Small intestine (tissue), 7 donors: ENCODE measurements around the gene DPPA5. TPM values are rescaled to one million over a fixed set of nuclear protein-coding genes. Genes with fewer than 3 reads are reported as not detected.
"Not testable (repeated sequence)": the region's sequence is repeated elsewhere in the genome, so short reads cannot be mapped to it uniquely, and the experiment has no call there.

Experiments used
- DNase-seq, 2 donors: peaks; one replicate each; pipeline versions ENCODE4 v3.0.0 to v3.0.0-alpha.2; 2013
- FAIRE-seq: peaks from 2 replicates; lab custom pipeline; 2012; peaks lifted over from hg19 to GRCh38; lab: Jason Lieb, UNC
- H3K27ac ChIP-seq, 3 donors: one replicate each; pipeline ENCODE4 v1.5.1; 2013; ENCODE audit warnings: low read length in 2 of 3, mild to moderate bottlenecking in 2 of 3, control low read depth in 1 of 3, inconsistent platforms in 1 of 3, low read depth in 1 of 3, moderate library complexity in 1 of 3
- H3K27me3 ChIP-seq, 3 donors: one replicate each; pipeline ENCODE4 v1.6.1; 2013; ENCODE audit warnings: low read length in 3 of 3, inconsistent platforms in 1 of 3; ENCODE audit not compliant: control insufficient read depth in 3 of 3, insufficient read depth in 3 of 3
- H3K36me3 ChIP-seq, 3 donors: one replicate each; pipeline ENCODE4 v1.6.1; 2013; ENCODE audit warnings: low read length in 3 of 3, inconsistent platforms in 1 of 3, low read depth in 1 of 3, mild to moderate bottlenecking in 1 of 3, moderate library complexity in 1 of 3; ENCODE audit not compliant: control insufficient read depth in 3 of 3, insufficient read depth in 2 of 3
- H3K4me1 ChIP-seq, 3 donors: one replicate each; pipeline ENCODE4 v1.6.1; 2013; ENCODE audit warnings: low read length in 2 of 3, inconsistent platforms in 1 of 3, low read depth in 1 of 3, mild to moderate bottlenecking in 1 of 3, moderate library complexity in 1 of 3; ENCODE audit not compliant: control insufficient read depth in 3 of 3, insufficient read depth in 2 of 3
- H3K4me3 ChIP-seq, 3 donors: one replicate each; pipeline ENCODE4 v1.5.1; 2013; ENCODE audit warnings: low read length in 3 of 3, control low read depth in 1 of 3, inconsistent platforms in 1 of 3, low read depth in 1 of 3, mild to moderate bottlenecking in 1 of 3, moderate library complexity in 1 of 3
- H3K9me3 ChIP-seq, 2 donors: one replicate each; pipeline ENCODE4 v1.6.1; 2013; ENCODE audit warnings: low read depth in 1 of 2, low read length in 1 of 2; ENCODE audit not compliant: control insufficient read depth in 2 of 2, insufficient read depth in 1 of 2
- WGBS, 3 donors: extraction: QIAGEN DNeasy Blood & Tissue Kit; methylation state at CpG; one replicate each; pipeline ENCODE4 v1.1.7; 2013; 5-methylcytosine and 5-hydroxymethylcytosine counted together
- polyA plus RNA-seq, 4 donors: library from polyadenylated mRNA; stranded (reverse) in 3 of 4; unstranded in 1 of 4; fragments of 200-250 nt in 3 of 4; fragments of 120-200 nt in 1 of 4; gene quantifications; one replicate each; pipeline versions ENCODE4 v1.2.1 to v1.2.3, GENCODE V29; 2013
- donor health status: healthy with polysubstance abuse.
- donor health status: control.
- donor health status: control.
- donor health status: Bipolar disorder and iron deficiency.
- donor health status: healthy.

Gene DPPA5
- polyA plus RNA-seq, 4 donors, result not detected

DNA sequence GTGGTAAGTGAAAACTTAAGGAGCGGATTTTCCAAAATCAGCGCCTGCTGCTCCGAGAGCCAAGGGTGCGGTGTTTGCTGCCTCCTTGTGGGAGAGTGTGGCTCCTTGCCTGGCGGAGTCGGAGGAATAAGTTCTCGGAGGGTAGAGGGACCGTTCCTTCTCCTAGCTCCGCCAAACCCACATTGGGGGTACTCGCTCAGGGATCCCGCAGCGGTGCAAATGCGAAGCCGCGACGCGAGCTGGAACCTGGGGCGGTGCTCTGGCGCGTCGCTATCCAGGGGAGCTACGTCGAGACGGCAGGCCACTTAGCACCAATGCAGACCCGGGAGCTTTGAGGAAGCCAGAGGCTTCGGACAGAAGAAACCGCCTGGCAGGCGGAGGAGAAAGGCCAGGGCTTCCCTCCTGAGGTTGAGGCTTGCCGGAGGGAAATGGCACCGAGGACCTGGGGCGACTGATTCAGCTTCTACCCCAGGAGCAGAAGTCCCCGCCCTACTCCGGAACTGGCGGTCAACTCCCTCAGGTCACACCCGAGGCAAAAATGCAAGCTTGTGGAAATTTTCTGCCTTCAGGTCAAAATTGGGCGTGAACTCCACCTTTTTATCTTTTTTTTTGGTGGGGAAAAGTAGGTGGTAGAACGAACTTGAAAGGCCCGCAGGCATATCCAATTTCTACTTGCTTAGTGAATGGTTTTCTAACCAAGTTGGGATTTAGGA lies 34.9 kb upstream of the DPPA5 start:
- no peak for FAIRE-seq
- Histone ChIP-seq H3K36me3 (no peaks in the 10 kb centered on the region), H3K9me3 (no peaks in the 10 kb centered on the region), H3K4me3 (peak overlapping the region; percentile 28 to 61 (median 60)), H3K4me1 (no peaks in the 10 kb centered on the region), H3K27ac (peak overlapping the region in 1 of 3 donors; percentile 64), H3K27me3 (no peaks in the 10 kb centered on the region)
- WGBS, 3 donors, result 1 to 2% (median 1%) methylated on average over 38 of the region's 38 CpGs
- peak; percentile 63 to 65 for DNase-seq

DNA sequence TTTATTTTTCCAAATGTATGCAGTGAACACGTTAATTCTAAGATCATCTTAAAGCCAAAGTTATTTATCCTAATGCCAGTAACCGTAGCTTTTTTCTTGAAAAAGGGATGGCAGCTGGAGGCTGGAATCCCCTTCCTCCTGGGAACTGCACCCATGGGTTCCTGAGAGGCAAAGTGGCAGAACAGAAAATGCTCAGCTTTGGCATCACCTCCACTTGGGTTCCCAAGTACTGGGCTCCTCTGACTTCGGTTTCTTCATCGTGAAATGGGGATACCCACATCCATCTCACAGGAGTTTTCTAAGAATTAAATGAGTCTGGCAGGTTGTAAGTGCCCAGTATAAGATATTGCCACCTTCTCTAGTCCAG lies 34.3 kb upstream of the DPPA5 start:
- no peak overlapping the region for H3K27ac ChIP-seq
- 32 to 48% (median 39%) methylated on average over 4 of the region's 4 CpGs for WGBS, 3 donors

GRCh38 chr6:73382462-73383113 lies 28.5 kb upstream of the DPPA5 start:
- H3K4me1 ChIP-seq, result no peaks in the 10 kb centered on the region
- no peak overlapping the region for H3K4me3 ChIP-seq
- no peaks in the 10 kb centered on the region for H3K27me3 ChIP-seq
- peak in 1 of 2 donors; percentile 6 for DNase-seq
- H3K27ac ChIP-seq, result no peak overlapping the region
- FAIRE-seq, result no peak
- 83 to 90% (median 87%) methylated on average over 6 of the region's 6 CpGs for WGBS, 3 donors
- H3K9me3 ChIP-seq, result no peaks in the 10 kb centered on the region
- no peaks in the 10 kb centered on the region for H3K36me3 ChIP-seq

More for the DNA sequence above, 34.3 kb upstream of the DPPA5 start:
- Histone ChIP-seq H3K27me3 (no peaks in the 10 kb centered on the region), H3K36me3 (no peaks in the 10 kb centered on the region), H3K4me3 (peak overlapping the region in 2 of 3 donors; percentile 60 to 61), H3K9me3 (no peaks in the 10 kb centered on the region), H3K4me1 (no peaks in the 10 kb centered on the region)
- DNase-seq, result no peak
- FAIRE-seq, result no peak

- H3K4me1 ChIP-seq, H3K9me3 ChIP-seq, DNase-seq, H3K27ac ChIP-seq, H3K27me3 ChIP-seq, H3K4me3 ChIP-seq, H3K36me3 ChIP-seq, FAIRE-seq: not testable (repeated sequence)
- WGBS, 3 donors, result 94 to 95% (median 95%) methylated on average over 10 of the region's 10 CpGs
These were observed 27.5 kb upstream of the DPPA5 start for GRCh38 chr6:73381531-73381930.

GRCh38 chr6:73377225-73377624 lies 23.1 kb upstream of the DPPA5 start:
- no peaks in the 10 kb centered on the region for H3K27me3 ChIP-seq
- H3K9me3 ChIP-seq, result peaks cover 0 to 7% of the 10 kb centered on the region in 2 donors
- WGBS, 3 donors, result 33 to 54% (median 39%) methylated on average over 3 of the region's 3 CpGs
- H3K4me3 ChIP-seq, result no peak overlapping the region
- no peaks in the 10 kb centered on the region for H3K4me1 ChIP-seq
- H3K36me3 ChIP-seq, result no peaks in the 10 kb centered on the region
- FAIRE-seq, result no peak
- no peak for DNase-seq
- H3K27ac ChIP-seq, result no peak overlapping the region

DNA sequence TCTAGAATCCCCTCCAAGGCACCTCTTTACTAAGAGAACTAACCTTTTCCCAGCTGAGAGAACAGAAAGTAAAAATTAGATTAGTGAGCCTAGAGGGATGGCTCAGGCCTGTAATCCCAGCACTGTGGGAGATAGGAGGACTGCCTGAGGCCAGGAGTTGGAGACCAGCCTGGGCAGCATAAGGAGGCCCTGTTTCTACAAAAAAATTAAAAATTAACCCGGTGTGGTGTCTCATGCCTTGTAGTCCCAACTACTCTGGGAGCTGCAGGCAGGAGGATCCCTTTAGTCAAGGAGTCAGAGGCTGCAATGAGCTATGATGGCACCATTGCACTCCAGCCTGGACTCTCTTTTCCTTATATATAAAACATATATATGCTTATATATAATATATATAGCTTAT lies 21.1 kb upstream of the DPPA5 start:
- no peak overlapping the region for H3K27ac ChIP-seq
- FAIRE-seq, result no peak
- H3K4me1 ChIP-seq, result no peaks in the 10 kb centered on the region
- H3K4me3 ChIP-seq, result no peak overlapping the region
- H3K9me3 ChIP-seq, result peaks cover 0 to 22% of the 10 kb centered on the region in 2 donors
- no peaks in the 10 kb centered on the region for H3K36me3 ChIP-seq
- no peak for DNase-seq
- WGBS, 3 donors, result 44 to 77% (median 68%) methylated on average over 1 of the region's 1 CpG
- H3K27me3 ChIP-seq, result no peaks in the 10 kb centered on the region

DNA sequence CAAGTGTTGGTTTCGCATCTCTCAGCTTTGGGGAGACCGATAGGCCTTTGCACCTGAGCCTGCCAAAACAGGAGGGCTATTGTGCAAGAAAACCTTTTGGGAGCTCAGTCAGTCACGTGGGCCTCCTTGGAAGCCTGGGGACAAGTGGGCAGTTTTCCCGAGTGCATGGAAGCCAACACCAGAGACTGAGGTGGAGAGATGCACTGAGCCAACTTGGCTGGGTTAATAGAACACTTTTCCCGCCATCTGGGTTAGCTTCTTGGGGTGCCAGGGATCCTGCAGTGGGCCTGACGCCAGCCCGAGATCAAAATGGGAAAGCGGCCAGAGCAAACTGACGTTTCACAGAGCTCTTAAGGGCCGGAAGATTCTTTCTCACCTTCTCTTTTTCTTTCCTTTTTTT lies 18.4 kb upstream of the DPPA5 start:
- Histone ChIP-seq H3K27ac (no peak overlapping the region), H3K36me3 (no peaks in the 10 kb centered on the region), H3K27me3 (no peaks in the 10 kb centered on the region), H3K4me3 (no peak overlapping the region), H3K9me3 (peaks cover 0 to 22% of the 10 kb centered on the region in 2 donors), H3K4me1 (no peaks in the 10 kb centered on the region)
- 85 to 91% (median 91%) methylated on average over 10 of the region's 10 CpGs for WGBS, 3 donors
- DNase-seq, result no peak
- FAIRE-seq, result no peak

DNA sequence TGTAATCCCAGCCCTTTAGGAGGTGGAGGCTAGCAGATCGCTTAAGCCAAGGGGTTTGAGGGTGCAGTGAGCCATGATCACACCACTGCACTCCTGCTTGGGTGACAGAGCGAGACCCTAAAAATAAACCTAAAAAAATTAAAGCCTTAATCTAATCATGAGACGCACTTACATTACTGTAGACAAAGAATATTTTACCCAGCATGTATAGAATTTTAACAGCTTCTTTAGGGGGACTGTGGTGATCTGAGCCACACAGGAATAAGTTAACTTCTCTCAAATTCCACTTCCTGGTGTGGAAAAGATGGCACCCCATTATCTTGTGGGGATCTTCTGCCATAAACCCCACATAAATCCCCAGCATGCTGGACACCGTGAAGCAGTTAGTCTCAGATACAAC lies 17.9 kb upstream of the DPPA5 start:
- 92 to 94% (median 93%) methylated on average over 4 of the region's 4 CpGs for WGBS, 3 donors
- DNase-seq (no peak), FAIRE-seq (no peak)

More for the DNA sequence above, 17.9 kb upstream of the DPPA5 start:
- Histone ChIP-seq H3K4me3 (no peak overlapping the region), H3K36me3 (no peaks in the 10 kb centered on the region), H3K9me3 (peaks cover 0 to 22% of the 10 kb centered on the region in 2 donors), H3K27ac (no peak overlapping the region), H3K27me3 (no peaks in the 10 kb centered on the region), H3K4me1 (no peaks in the 10 kb centered on the region)
